ENCODE results near the gene ADK. TPM values are rescaled to one million over a fixed set of nuclear protein-coding genes. Genes with fewer than 3 reads are reported as not detected.

Gene ADK
- total RNA-seq, 1 donor from 2014 or later, result 62.0 TPM

DNA sequence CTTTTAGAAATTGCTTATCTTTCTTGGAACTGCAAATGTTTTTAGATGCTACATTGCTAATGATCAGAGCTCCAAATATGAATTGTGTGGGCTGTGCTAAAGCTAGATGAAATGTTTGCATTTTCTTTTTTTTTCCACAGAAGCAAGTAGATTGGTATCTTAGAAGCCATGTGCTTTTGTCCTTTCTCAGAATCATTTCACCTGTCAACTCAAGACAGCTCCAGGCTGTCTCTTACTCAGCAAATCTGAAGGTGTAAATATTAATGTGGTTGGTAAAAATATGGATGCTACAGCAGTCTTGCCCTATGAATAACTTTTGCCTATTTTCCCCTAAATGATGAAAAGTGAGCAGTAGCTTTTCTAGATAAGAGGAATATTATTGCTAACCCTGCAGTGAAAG lies 41.6 kb upstream of the ADK start:
- Histone ChIP-seq H3K4me1 (ENCODE audit: insufficient read depth, low read length) (peaks cover 7% of the 10 kb centered on the region), H3K9me3 (ENCODE audit: insufficient read depth, low read depth, low read length) (no peaks in the 10 kb centered on the region), H3K4me2 (ENCODE audit: low read length) (no peak overlapping the region), H4K20me1 (ENCODE audit: insufficient read depth, low read length) (peaks cover 95% of the 10 kb centered on the region), H3K4me3 (ENCODE audit: insufficient read depth, low read depth, low read length) (no peak overlapping the region), H3K36me3 (ENCODE audit: insufficient read depth, low read length) (peaks cover 92% of the 10 kb centered on the region), H3K27ac (ENCODE audit: low read depth, low read length) (no peak overlapping the region), H3K79me2 (ENCODE audit: insufficient read depth, low read length) (peaks cover 90% of the 10 kb centered on the region), H2AFZ (ENCODE audit: low read depth, low read length) (no peak overlapping the region), H3K9ac (ENCODE audit: low read length) (no peak overlapping the region), H3K27me3 (ENCODE audit: insufficient read depth, low read length) (no peaks in the 10 kb centered on the region)
- no peak overlapping the region for H3K27ac Mint-ChIP-seq (ENCODE audit: unreplicated experiment)
- peaks cover 2% of the 10 kb centered on the region for H3K27me3 Mint-ChIP-seq (ENCODE audit: low read depth, unreplicated experiment)
- peaks cover 57% of the 10 kb centered on the region for H3K36me3 Mint-ChIP-seq (ENCODE audit: low read depth, unreplicated experiment)
- H3K4me3 Mint-ChIP-seq (ENCODE audit: unreplicated experiment), result no peak overlapping the region
- FAIRE-seq (no peak), DNase-seq (ENCODE audit: low read depth) (no peak)
- no peaks in the 10 kb centered on the region for H3K9me3 Mint-ChIP-seq (ENCODE audit: unreplicated experiment)
- peaks cover 16% of the 10 kb centered on the region for H3K4me1 Mint-ChIP-seq (ENCODE audit: low read depth, unreplicated experiment)
- TF ChIP-seq, protein P1, sequence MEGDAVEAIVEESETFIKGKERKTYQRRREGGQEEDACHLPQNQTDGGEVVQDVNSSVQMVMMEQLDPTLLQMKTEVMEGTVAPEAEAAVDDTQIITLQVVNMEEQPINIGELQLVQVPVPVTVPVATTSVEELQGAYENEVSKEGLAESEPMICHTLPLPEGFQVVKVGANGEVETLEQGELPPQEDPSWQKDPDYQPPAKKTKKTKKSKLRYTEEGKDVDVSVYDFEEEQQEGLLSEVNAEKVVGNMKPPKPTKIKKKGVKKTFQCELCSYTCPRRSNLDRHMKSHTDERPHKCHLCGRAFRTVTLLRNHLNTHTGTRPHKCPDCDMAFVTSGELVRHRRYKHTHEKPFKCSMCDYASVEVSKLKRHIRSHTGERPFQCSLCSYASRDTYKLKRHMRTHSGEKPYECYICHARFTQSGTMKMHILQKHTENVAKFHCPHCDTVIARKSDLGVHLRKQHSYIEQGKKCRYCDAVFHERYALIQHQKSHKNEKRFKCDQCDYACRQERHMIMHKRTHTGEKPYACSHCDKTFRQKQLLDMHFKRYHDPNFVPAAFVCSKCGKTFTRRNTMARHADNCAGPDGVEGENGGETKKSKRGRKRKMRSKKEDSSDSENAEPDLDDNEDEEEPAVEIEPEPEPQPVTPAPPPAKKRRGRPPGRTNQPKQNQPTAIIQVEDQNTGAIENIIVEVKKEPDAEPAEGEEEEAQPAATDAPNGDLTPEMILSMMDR (IDR thresholded peaks at IDR 0.05; ENCODE audit: insufficient read depth, low read depth, low read length), result no peak
- no peak for TF ChIP-seq EZH2 (IDR thresholded peaks at IDR 0.05; ENCODE audit: insufficient read depth, low read length)

DNA sequence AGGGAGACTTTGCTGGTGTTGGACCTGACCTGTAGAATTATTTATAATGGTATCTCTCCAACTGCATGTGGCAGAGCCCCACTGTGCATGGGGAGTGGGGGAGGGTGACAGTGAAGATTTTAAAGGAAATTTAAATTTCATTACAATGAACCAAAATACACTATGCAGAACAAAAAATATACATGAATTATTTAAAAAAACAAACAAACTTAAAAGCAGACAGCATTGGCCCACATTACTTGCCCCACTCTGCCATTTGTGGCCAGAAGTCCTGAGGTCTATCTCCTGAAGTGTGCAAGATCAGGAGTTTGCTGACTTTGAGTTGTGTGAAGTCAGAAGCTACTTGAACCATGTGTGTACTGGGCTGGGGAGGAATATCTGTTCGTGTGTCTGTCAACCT lies 40.9 kb upstream of the ADK start:
- peaks cover 2% of the 10 kb centered on the region for H3K27me3 Mint-ChIP-seq (ENCODE audit: low read depth, unreplicated experiment)
- Histone ChIP-seq H3K4me3 (ENCODE audit: insufficient read depth, low read depth, low read length) (no peak overlapping the region), H2AFZ (ENCODE audit: low read depth, low read length) (no peak overlapping the region), H3K36me3 (ENCODE audit: insufficient read depth, low read length) (peaks cover 92% of the 10 kb centered on the region), H3K4me1 (ENCODE audit: insufficient read depth, low read length) (peaks cover 7% of the 10 kb centered on the region), H3K79me2 (ENCODE audit: insufficient read depth, low read length) (peaks cover 91% of the 10 kb centered on the region), H3K9me3 (ENCODE audit: insufficient read depth, low read depth, low read length) (no peaks in the 10 kb centered on the region), H4K20me1 (ENCODE audit: insufficient read depth, low read length) (peaks cover 94% of the 10 kb centered on the region), H3K4me2 (ENCODE audit: low read length) (no peak overlapping the region), H3K27ac (ENCODE audit: low read depth, low read length) (no peak overlapping the region), H3K9ac (ENCODE audit: low read length) (no peak overlapping the region), H3K27me3 (ENCODE audit: insufficient read depth, low read length) (no peaks in the 10 kb centered on the region)
- H3K4me3 Mint-ChIP-seq (ENCODE audit: unreplicated experiment), result no peak overlapping the region
- H3K4me1 Mint-ChIP-seq (ENCODE audit: low read depth, unreplicated experiment), result peaks cover 16% of the 10 kb centered on the region
- FAIRE-seq (no peak), DNase-seq (ENCODE audit: low read depth) (no peak)
- no peaks in the 10 kb centered on the region for H3K9me3 Mint-ChIP-seq (ENCODE audit: unreplicated experiment)
- H3K27ac Mint-ChIP-seq (ENCODE audit: unreplicated experiment), result peak overlapping the region; percentile 34
- H3K36me3 Mint-ChIP-seq (ENCODE audit: low read depth, unreplicated experiment), result peaks cover 51% of the 10 kb centered on the region
- TF ChIP-seq, protein P1 (IDR thresholded peaks at IDR 0.05; ENCODE audit: insufficient read depth, low read depth, low read length), result no peak
- TF ChIP-seq EZH2 (IDR thresholded peaks at IDR 0.05; ENCODE audit: insufficient read depth, low read length), result no peak

DNA sequence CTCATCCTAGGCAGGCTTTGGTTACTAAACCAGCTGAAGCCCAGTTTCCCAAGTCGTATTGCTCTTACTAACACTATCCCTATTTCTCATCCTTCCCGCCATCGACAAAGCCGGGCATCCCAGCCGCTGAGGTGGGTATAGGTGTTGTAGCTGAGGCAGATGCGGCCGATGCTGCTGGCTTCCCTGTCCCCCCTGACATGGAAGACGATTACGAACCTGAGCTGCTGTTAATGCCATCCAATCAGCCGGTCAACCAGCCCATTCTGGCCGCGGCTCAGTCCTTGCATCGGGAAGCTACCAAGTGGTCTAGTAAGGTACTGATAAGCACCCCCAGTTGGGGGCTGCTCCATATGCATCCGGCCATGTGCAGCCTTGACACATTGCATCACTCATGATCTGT lies 39.2 kb upstream of the ADK start:
- H3K4me1 ChIP-seq (ENCODE audit: insufficient read depth, low read length), result peaks cover 7% of the 10 kb centered on the region
- no peak overlapping the region for H3K9ac ChIP-seq (ENCODE audit: low read length)
- FAIRE-seq (no peak), DNase-seq (ENCODE audit: low read depth) (no peak)
- TF ChIP-seq EZH2 (IDR thresholded peaks at IDR 0.05; ENCODE audit: insufficient read depth, low read length), result no peak
- TF ChIP-seq, protein P1 (IDR thresholded peaks at IDR 0.05; ENCODE audit: insufficient read depth, low read depth, low read length), result no peak
- H3K4me2 ChIP-seq (ENCODE audit: low read length), result no peak overlapping the region
- no peak overlapping the region for H3K27ac ChIP-seq (ENCODE audit: low read depth, low read length)
- H2AFZ ChIP-seq (ENCODE audit: low read depth, low read length), result no peak overlapping the region
- peaks cover 90% of the 10 kb centered on the region for H3K79me2 ChIP-seq (ENCODE audit: insufficient read depth, low read length)
- H3K4me3 ChIP-seq (ENCODE audit: insufficient read depth, low read depth, low read length), result no peak overlapping the region
- no peaks in the 10 kb centered on the region for H3K27me3 ChIP-seq (ENCODE audit: insufficient read depth, low read length)
- peaks cover 95% of the 10 kb centered on the region for H3K36me3 ChIP-seq (ENCODE audit: insufficient read depth, low read length)
- Mint-ChIP-seq H3K27ac (ENCODE audit: unreplicated experiment) (peak overlapping the region; percentile 53), H3K4me3 (ENCODE audit: unreplicated experiment) (no peak overlapping the region), H3K27me3 (ENCODE audit: low read depth, unreplicated experiment) (peaks cover 2% of the 10 kb centered on the region), H3K36me3 (ENCODE audit: low read depth, unreplicated experiment) (peaks cover 48% of the 10 kb centered on the region), H3K9me3 (ENCODE audit: unreplicated experiment) (no peaks in the 10 kb centered on the region), H3K4me1 (ENCODE audit: low read depth, unreplicated experiment) (peaks cover 11% of the 10 kb centered on the region)
- peaks cover 96% of the 10 kb centered on the region for H4K20me1 ChIP-seq (ENCODE audit: insufficient read depth, low read length)
- no peaks in the 10 kb centered on the region for H3K9me3 ChIP-seq (ENCODE audit: insufficient read depth, low read depth, low read length)
